GM12865 (cell line): ENCODE results near the gene ABL1.

Experiments used
- DNase-seq: peaks from one replicate; pipeline ENCODE4 v3.0.0; 2010; ENCODE audit warnings: low read depth
- H3K4me3 ChIP-seq: 2 replicates; pipeline ENCODE4 v1.5.1; 2011; ENCODE audit warnings: mild to moderate bottlenecking, low read depth, low read length, control low read depth
- TF ChIP-seq, protein P1 (sequence below): IDR thresholded peaks from 2 replicates; pipeline ENCODE4 v1.5.1; 2011; ENCODE audit warnings: low read length, control low read depth, low read depth, inconsistent platforms; ENCODE audit not compliant: insufficient read depth; ENCODE audit errors: missing control alignments

The ABL1 gene

DNA sequence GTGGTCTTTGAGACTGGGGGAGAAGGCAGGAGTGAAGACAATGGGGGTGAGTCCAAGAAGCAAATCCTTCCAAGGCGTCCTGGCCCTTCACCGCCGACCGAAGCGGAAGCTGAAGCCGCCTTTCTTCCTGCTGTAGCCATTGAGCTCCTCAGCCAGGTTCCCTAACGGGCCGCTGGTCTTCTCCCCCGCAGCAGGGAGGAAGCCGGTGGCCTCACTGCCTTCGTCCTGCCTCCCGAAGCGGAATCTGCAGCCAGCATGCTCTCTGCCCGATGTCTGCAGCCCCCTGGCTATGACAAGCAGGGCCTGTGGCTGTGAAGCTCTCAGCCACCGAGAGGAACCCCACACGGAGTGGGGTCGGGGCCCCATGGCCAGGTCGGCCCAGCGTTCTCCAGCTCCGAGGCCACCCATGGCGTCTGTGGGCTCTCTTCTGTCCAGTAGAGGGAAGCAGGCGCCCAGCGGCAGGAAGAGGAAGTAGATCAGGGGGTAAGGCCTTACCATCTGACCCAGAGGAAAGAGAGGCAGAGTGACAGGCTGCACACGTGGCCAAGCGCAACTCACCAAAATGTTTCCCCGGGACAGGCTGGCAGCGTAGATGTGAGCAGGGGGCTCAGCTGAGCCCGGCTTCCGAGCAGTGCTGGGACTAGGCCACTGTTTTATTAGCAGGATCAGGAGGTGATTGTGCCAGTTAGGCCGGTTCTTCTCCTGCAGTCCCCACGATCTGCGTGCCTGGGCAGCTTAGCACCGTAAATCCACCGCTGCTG is 58.5 kb downstream of the ABL1 start:
- TF ChIP-seq, protein P1, sequence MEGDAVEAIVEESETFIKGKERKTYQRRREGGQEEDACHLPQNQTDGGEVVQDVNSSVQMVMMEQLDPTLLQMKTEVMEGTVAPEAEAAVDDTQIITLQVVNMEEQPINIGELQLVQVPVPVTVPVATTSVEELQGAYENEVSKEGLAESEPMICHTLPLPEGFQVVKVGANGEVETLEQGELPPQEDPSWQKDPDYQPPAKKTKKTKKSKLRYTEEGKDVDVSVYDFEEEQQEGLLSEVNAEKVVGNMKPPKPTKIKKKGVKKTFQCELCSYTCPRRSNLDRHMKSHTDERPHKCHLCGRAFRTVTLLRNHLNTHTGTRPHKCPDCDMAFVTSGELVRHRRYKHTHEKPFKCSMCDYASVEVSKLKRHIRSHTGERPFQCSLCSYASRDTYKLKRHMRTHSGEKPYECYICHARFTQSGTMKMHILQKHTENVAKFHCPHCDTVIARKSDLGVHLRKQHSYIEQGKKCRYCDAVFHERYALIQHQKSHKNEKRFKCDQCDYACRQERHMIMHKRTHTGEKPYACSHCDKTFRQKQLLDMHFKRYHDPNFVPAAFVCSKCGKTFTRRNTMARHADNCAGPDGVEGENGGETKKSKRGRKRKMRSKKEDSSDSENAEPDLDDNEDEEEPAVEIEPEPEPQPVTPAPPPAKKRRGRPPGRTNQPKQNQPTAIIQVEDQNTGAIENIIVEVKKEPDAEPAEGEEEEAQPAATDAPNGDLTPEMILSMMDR, result no peak
- DNase-seq, result no peak
- H3K4me3 ChIP-seq, result no peak overlapping the region

DNA sequence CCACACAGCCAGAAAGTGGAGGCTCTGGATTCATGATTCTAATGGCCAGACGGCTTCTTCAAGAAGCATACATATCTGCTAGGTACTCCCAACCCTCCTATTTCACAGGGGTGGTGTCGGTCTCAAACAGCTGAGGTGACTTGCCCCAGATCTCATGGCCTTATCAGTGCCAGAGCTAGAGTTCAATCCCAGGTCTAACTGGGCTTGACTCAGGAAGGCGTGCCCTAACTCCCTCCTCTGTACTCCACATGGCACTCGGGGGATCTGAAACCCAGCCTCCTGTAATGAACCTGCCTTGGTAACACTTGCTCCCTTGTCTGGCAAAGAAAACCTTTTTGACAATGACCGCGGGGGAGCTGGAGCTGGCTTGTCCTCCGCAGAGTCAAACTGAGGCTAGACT is 59.5 kb downstream of the ABL1 start:
- TF ChIP-seq, protein P1, result no peak
- no peak overlapping the region for H3K4me3 ChIP-seq
- DNase-seq, result no peak

DNA sequence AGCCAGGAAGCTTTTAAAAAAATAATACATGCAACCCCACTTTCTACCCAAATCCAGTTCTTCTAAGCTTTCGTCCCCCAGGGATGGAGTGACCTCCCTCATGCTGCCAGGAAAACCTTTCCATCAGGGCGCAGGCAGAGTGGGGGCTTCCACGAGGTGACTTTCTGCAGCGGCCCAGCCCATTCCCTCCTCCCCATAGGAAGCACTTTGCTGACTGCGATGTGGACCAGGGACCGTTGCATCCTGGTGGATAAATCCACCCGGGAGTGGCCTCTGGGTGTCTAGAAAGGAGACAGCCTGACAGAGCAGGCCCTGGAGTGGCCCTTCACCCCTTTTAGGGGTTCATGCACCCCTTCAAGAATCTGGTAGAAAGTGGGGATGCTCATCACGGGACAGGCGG is 60.0 kb downstream of the ABL1 start:
- DNase-seq, result no peak
- H3K4me3 ChIP-seq, result no peak overlapping the region

DNA sequence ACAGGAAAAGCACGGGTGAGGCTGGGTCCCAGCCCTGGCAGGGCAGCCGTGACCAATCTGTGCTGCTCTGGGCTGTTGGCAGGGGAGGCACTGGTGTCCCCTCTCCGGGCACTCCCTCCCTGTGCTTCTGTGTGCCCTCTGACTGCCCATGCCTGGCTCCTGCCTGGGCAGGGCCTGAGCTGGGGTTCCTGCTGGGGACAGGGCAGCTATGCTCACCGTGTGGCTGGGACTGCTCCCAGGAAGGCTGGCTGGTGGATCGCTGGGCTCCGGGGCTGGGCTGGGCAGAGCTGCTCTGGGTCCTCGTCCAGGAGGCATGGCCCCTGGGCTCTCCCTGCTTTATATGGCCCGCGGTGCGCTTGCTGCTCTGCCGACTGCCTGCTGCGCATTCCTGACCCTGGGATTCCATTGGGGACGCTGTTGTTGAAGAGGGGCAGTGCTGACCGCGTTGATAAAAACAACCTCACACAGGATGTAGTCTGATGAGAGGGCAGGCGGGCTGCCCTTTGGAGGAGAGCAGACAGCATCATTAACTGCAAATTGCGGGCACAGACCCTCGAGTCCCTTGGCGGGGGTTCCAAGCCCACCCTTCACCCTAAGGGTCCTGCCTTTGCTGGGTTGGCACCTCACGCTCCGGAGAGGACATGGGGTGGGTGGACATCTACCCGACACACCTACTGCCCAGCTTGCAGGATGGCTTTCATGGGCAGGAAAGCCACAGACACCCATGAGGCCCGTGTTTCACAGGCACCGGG is 60.6 kb downstream of the ABL1 start:
- TF ChIP-seq, protein P1, result no peak
- no peak for DNase-seq
- no peak overlapping the region for H3K4me3 ChIP-seq

More for the DNA sequence above, 60.0 kb downstream of the ABL1 start:
- TF ChIP-seq, protein P1, result no peak

DNA sequence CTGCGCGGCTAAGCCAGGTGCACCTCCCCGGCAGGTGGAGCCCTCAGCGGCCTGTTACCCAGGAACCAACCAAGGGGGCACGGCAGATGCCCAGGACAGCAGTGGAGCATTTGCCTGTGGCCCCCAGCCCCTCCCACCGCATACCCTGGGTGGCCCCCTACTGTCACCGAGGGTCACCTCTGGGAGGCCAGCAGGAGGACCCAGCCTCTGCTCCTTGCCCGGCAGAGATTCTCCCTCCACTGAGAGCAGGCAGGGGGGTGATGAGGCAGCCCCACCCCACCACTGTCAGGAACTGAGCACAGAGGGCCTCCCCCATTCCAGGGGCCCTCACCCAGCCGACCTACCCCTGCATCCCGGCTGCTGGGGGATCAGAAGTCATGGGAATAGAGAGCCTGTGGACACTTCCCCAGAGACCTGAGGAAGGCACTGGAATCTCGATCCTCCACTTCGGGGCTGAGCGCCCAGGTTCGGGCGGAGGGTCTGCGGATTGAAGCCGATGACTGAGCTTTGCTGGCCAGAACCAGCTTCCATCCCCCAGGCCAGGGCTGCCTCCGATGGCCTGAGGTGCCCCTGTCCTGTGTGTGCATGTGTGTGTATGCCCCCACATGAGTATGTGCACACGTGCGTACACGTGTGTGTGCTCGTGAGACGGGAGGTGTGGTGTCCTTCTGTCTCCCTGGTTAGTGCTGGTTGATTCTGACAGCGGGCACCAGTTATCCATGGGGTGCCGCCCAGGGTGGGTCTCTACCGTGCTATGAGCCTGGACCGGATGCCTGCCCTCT is 61.4 kb downstream of the ABL1 start, which contains the start of gene QRFP:
TSS of gene QRFP (minus strand) at position 580 of the 782 bp plus-strand sequence. CDS start 2,974 bp downstream, outside the sequence.
- TF ChIP-seq, protein P1, result no peak
- DNase-seq, result no peak
- no peak within 1 kb of the TSS for H3K4me3 ChIP-seq

DNA sequence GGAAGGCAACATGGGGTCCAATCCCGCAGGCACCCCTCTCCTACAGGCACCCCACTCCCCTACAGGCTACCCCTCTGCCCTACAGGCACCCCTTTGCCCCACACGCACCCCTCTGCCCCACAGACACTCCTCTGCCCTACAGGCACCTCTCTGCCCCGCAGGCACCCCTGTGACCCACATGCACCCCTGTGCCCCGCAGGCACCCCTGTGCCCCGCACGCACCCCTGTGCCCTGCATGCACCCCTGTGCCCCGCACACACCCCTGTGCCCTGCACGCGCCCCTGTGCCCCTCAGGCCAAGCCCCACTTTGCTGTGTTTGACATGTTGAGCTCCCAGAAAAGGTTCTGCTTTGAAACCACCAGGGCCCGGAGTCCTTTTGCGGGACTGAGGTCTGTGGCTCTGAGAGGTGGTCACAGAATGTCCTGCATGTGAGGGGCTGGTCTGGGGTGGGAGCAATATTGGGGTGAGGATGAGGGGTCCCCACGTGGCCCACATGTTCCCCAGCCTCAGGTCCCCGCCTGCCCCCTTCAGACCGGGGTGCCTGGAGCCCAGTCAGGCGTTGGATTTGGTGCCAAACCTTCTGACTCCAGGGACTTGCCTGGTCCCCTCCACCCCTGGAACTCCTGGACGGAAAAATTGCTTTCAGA is 62.2 kb downstream of the ABL1 start:
- DNase-seq, result no peak
- H3K4me3 ChIP-seq, result no peak overlapping the region
- TF ChIP-seq, protein P1, result no peak
